HEK293 (cell line): ENCODE data around the gene NOC2L.

Experiments used
- AEBP2 ChIP-seq: fragments of 450-650 bp; formaldehyde crosslinking; IDR thresholded peaks from 2 replicates; pipeline ENCODE4 v1.5.1; 2016; ENCODE audit warnings: missing biosample characterization, missing genetic modification characterization, borderline replicate concordance
- GFI1B ChIP-seq: fragments of 450-650 bp; formaldehyde crosslinking; IDR thresholded peaks from 2 replicates; pipeline ENCODE4 v1.5.1; 2016; ENCODE audit warnings: missing biosample characterization, missing genetic modification characterization
- GLI4 ChIP-seq: fragments of 450-650 bp; formaldehyde crosslinking; IDR thresholded peaks from 2 replicates; pipeline ENCODE4 v1.5.1; 2016; ENCODE audit warnings: missing biosample characterization, missing genetic modification characterization
- GLIS2 ChIP-seq: fragments of 450-650 bp; formaldehyde crosslinking; IDR thresholded peaks from 2 replicates; pipeline ENCODE4 v1.5.1; 2016; ENCODE audit warnings: missing biosample characterization, missing genetic modification characterization
- HIC1 ChIP-seq: fragments of 450-650 bp; formaldehyde crosslinking; IDR thresholded peaks from 2 replicates; pipeline ENCODE4 v1.5.1; 2016; ENCODE audit warnings: missing biosample characterization, missing genetic modification characterization
- HOXA7 ChIP-seq: sonication (generic); formaldehyde crosslinking; IDR thresholded peaks from 2 replicates; pipeline ENCODE4 v1.8.1; 2022; ENCODE audit warnings: missing genetic modification reagents, borderline replicate concordance
- IKZF3 ChIP-seq: fragments of 450-650 bp; IDR thresholded peaks from 2 replicates; pipeline ENCODE4 v1.5.0; 2018; ENCODE audit warnings: missing biosample characterization, mild to moderate bottlenecking, missing genetic modification characterization, moderate library complexity
- MZF1 ChIP-seq: fragments of 450-650 bp; formaldehyde crosslinking; IDR thresholded peaks from 2 replicates; pipeline ENCODE4 v1.5.1; 2017; ENCODE audit warnings: missing biosample characterization, missing genetic modification characterization, borderline replicate concordance
- PRDM10 ChIP-seq: fragments of 450-650 bp; formaldehyde crosslinking; IDR thresholded peaks from 2 replicates; pipeline ENCODE4 v1.5.1; 2016; ENCODE audit warnings: missing biosample characterization, missing genetic modification characterization
- SP3 ChIP-seq: fragments of 450-650 bp; formaldehyde crosslinking; IDR thresholded peaks from 2 replicates; pipeline ENCODE4 v1.5.1; 2016; ENCODE audit warnings: missing biosample characterization, missing genetic modification characterization
- WT1 ChIP-seq: fragments of 450-650 bp; formaldehyde crosslinking; IDR thresholded peaks from 2 replicates; pipeline ENCODE4 v1.5.1; 2016; ENCODE audit warnings: missing biosample characterization, missing genetic modification characterization
- ZBTB48 ChIP-seq: fragments of 450-650 bp; formaldehyde crosslinking; IDR thresholded peaks from 2 replicates; pipeline ENCODE4 v1.5.1; 2016; ENCODE audit warnings: missing biosample characterization, missing genetic modification characterization
- ZBTB6 ChIP-seq: fragments of 450-650 bp; formaldehyde crosslinking; IDR thresholded peaks from 2 replicates; pipeline ENCODE4 v1.5.1; 2017; ENCODE audit warnings: missing biosample characterization, missing genetic modification characterization
- ZBTB8A ChIP-seq: fragments of 450-650 bp; formaldehyde crosslinking; IDR thresholded peaks from 2 replicates; pipeline ENCODE4 v1.5.1; 2016; ENCODE audit warnings: missing biosample characterization, missing genetic modification characterization
- ZNF146 ChIP-seq: fragments of 450-650 bp; formaldehyde crosslinking; IDR thresholded peaks from 2 replicates; pipeline ENCODE4 v1.5.1; 2016; ENCODE audit warnings: missing biosample characterization, missing genetic modification characterization
- ZNF155 ChIP-seq: fragments of 450-650 bp; formaldehyde crosslinking; IDR thresholded peaks from 2 replicates; pipeline ENCODE4 v1.5.1; 2016; ENCODE audit warnings: missing biosample characterization, missing genetic modification characterization
- ZNF239 ChIP-seq: fragments of 450-650 bp; formaldehyde crosslinking; IDR thresholded peaks from 2 replicates; pipeline ENCODE4 v1.5.1; 2016; ENCODE audit warnings: missing biosample characterization, missing genetic modification characterization
- ZNF449 ChIP-seq: fragments of 450-650 bp; formaldehyde crosslinking; IDR thresholded peaks from 2 replicates; pipeline ENCODE4 v1.5.1; 2017; ENCODE audit warnings: missing biosample characterization, mild to moderate bottlenecking, missing genetic modification characterization, moderate library complexity
- ZNF514 ChIP-seq: fragments of 450-650 bp; formaldehyde crosslinking; IDR thresholded peaks from 2 replicates; pipeline ENCODE4 v1.5.1; 2016; ENCODE audit warnings: missing biosample characterization, missing genetic modification characterization
- ZNF530 ChIP-seq: fragments of 450-650 bp; formaldehyde crosslinking; IDR thresholded peaks from 2 replicates; pipeline ENCODE4 v1.5.1; 2016; ENCODE audit warnings: low read depth, missing biosample characterization, missing genetic modification characterization
- ZNF639 ChIP-seq: fragments of 450-650 bp; formaldehyde crosslinking; IDR thresholded peaks from 2 replicates; pipeline ENCODE4 v1.5.1; 2016; ENCODE audit warnings: missing biosample characterization, missing genetic modification characterization
- ZNF654 ChIP-seq: fragments of 450-650 bp; formaldehyde crosslinking; IDR thresholded peaks from 2 replicates; pipeline ENCODE4 v1.5.1; 2016; ENCODE audit warnings: low read depth, missing biosample characterization, missing genetic modification characterization
- ZNF670 ChIP-seq: fragments of 450-650 bp; formaldehyde crosslinking; IDR thresholded peaks from 2 replicates; pipeline ENCODE4 v1.5.1; 2016; ENCODE audit warnings: missing biosample characterization, missing genetic modification characterization, low read depth
- ZNF792 ChIP-seq: fragments of 450-650 bp; formaldehyde crosslinking; IDR thresholded peaks from 2 replicates; pipeline ENCODE4 v1.5.1; 2016; ENCODE audit warnings: missing biosample characterization, missing genetic modification characterization
- ZXDB ChIP-seq: fragments of 450-650 bp; formaldehyde crosslinking; IDR thresholded peaks from 2 replicates; pipeline ENCODE4 v1.5.1; 2016; ENCODE audit warnings: missing biosample characterization, missing genetic modification characterization
- TF ChIP-seq, protein P1 (sequence below): fragments of 450-650 bp; formaldehyde crosslinking; IDR thresholded peaks from 2 replicates; pipeline ENCODE4 v1.5.1; 2016; ENCODE audit warnings: missing biosample characterization, missing genetic modification characterization

The NOC2L gene

DNA sequence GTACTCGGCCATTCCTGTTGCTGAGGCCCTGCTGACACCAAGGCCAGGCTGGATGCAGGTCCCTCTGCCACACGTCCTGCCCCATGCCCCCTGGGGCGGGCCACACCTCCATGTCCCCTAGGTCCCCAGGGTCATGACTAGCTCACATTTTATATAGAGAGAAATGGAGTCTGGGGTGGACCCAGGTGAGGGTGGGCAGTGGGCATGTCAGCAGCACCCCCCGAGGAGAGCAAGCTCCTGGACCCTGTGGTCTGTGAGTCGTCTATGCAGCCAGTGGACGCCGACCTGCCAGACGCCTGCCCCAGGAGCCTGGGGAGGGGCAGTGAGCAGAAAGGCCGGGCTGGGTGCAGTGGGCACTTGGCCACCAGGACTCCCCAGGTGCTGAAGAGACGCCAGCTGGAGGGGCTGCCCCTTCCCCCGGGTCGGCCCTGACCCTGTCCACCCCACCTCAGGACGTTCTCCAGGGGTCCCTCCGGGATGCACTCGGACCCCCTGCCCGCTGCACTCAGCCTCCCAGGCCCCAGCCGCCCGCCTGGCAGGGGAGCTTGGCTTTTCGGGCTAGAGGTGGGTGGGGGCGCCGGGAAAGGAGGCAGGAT, 19.4 kb downstream of the NOC2L start (continued):
- TF ChIP-seq WT1 (tag by site-specific recombination) (peak; percentile 20; the same call in 1 of the 2 replicates), ZNF449 (tag by site-specific recombination) (no peak), ZNF146 (tag by site-specific recombination) (0 out of 2 replicates have a peak, but pooled peaks have one; percentile 13), ZNF514 (tag by site-specific recombination) (no peak), ZBTB8A (tag by site-specific recombination) (no peak), PRDM10 (tag by site-specific recombination) (no peak), HOXA7 (CRISPR knock-in tag) (no peak), ZNF670 (no peak), ZNF792 (tag by site-specific recombination) (no peak), GFI1B (tag by site-specific recombination) (no peak), MZF1 (tag by site-specific recombination) (no peak), ZXDB (tag by site-specific recombination) (no peak; the same call in 1 of the 2 replicates), ZNF639 (no peak), HIC1 (tag by site-specific recombination) (peak; percentile 73), ZNF654 (tag by site-specific recombination) (no peak), GLIS2 (peak; percentile 64), IKZF3 (tag by site-specific recombination) (no peak), SP3 (tag by site-specific recombination) (no peak), ZNF530 (tag by site-specific recombination) (no peak), ZBTB48 (tag by site-specific recombination) (0 out of 2 replicates have a peak, but pooled peaks have one; percentile 10), ZNF239 (no peak), ZBTB6 (tag by site-specific recombination) (no peak), GLI4 (no peak), ZNF155 (no peak), AEBP2 (tag by site-specific recombination) (no peak)
- TF ChIP-seq, protein P1, sequence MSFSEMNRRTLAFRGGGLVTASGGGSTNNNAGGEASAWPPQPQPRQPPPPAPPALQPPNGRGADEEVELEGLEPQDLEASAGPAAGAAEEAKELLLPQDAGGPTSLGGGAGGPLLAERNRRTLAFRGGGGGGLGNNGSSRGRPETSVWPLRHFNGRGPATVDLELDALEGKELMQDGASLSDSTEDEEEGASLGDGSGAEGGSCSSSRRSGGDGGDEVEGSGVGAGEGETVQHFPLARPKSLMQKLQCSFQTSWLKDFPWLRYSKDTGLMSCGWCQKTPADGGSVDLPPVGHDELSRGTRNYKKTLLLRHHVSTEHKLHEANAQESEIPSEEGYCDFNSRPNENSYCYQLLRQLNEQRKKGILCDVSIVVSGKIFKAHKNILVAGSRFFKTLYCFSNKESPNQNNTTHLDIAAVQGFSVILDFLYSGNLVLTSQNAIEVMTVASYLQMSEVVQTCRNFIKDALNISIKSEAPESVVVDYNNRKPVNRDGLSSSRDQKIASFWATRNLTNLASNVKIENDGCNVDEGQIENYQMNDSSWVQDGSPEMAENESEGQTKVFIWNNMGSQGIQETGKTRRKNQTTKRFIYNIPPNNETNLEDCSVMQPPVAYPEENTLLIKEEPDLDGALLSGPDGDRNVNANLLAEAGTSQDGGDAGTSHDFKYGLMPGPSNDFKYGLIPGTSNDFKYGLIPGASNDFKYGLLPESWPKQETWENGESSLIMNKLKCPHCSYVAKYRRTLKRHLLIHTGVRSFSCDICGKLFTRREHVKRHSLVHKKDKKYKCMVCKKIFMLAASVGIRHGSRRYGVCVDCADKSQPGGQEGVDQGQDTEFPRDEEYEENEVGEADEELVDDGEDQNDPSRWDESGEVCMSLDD (tag by site-specific recombination): peak; percentile 32; the same call in 1 of the 2 replicates
